Cardiac muscle cell (in vitro differentiated cells and primary cell): ENCODE results near the gene CES5A. TPM values are rescaled to one million over a fixed set of nuclear protein-coding genes. Genes with fewer than 3 reads are reported as not detected.
"Not testable (repeated sequence)": the region's sequence is repeated elsewhere in the genome, so short reads cannot be mapped to it uniquely, and the experiment has no call there.

Source experiments
- DNase-seq, 2 donors: peaks; one replicate each; pipeline versions ENCODE4 v3.0.0 to v3.0.0-alpha.2; 2010 to 2017; ENCODE audit warnings: low read depth in 1 of 2, low spot score in 1 of 2
- H3K27ac ChIP-seq: fragments of 200-600 bp; sonication (generic); 2 replicates; pipeline ENCODE4 v1.5.1; 2016
- H3K27me3 ChIP-seq: fragments of 200-600 bp; sonication (generic); 2 replicates; pipeline ENCODE4 v1.6.0; 2016; ENCODE audit warnings: control low read depth
- H3K36me3 ChIP-seq: fragments of 200-600 bp; sonication (generic); 2 replicates; pipeline ENCODE4 v1.5.1; 2016; ENCODE audit warnings: control low read depth
- H3K4me1 ChIP-seq: fragments of 200-600 bp; sonication (generic); 2 replicates; pipeline ENCODE4 v1.8.1; 2017; ENCODE audit warnings: low read depth, mild to moderate bottlenecking, mixed run types
- H3K4me3 ChIP-seq: fragments of 200-600 bp; sonication (generic); 2 replicates; pipeline ENCODE4 v1.5.1; 2016; ENCODE audit warnings: mild to moderate bottlenecking
- H3K9me3 ChIP-seq: fragments of 200-600 bp; sonication (generic); 2 replicates; pipeline ENCODE4 v1.5.1; 2017; ENCODE audit warnings: low read depth, mild to moderate bottlenecking, control low read depth
- CTCF ChIP-seq: IDR thresholded peaks from 2 replicates; pipeline ENCODE4 v1.5.1; 2012; ENCODE audit warnings: low read depth, mild to moderate bottlenecking, low read length
- polyA plus RNA-seq: library from polyadenylated mRNA; unstranded; fragments of >200 nt; fragmentation: Nextera tagmentation; extraction: Ambion mirVana; gene quantifications from 2 replicates; pipeline ENCODE4 v1.2.1, GENCODE V29; 2016
- total RNA-seq: library from RNA; depleted of rRNA; stranded (reverse); fragments of >200 nt; gene quantifications from 2 replicates; pipeline ENCODE4 v1.2.3, GENCODE V29; 2016

The CES5A gene
- total and polyA plus RNA-seq, 2 experiments from 2014 or later = not detected

DNA sequence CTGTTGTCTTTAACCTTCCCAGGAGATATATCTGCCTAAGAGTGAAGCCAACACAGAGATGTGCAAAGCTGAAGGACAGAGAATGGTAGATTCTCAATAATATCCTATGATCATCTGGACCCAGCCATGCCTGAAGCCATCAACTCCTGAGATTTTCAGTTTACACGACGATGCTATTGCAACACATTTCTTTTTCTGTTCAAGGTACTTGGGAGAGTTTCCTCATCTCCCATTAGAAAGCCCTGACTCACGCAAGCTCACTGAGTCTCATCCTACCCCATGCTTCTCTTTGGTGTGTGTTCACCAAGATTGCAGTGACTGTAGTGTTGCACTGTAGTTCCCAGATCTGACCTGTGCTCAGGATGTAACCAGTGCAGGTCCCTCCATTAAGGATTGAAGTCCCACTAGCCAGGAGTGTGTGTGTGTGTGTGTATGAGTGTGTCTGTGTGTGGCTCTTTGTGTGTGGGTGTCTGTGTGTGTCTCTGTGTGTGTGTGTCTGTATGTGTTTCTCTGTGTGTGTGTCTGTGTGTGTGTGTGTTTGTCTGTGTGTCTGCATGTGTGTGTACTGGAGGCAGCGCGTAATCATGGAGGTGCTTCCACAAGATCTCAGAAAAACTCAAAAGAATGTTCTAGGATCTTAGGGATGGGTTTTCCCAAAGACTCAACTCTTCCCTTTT, 57.8 kb downstream of the CES5A start:
- Histone ChIP-seq H3K27me3 (no peaks in the 10 kb centered on the region), H3K36me3 (no peaks in the 10 kb centered on the region), H3K4me3 (no peak overlapping the region), H3K4me1 (no peaks in the 10 kb centered on the region), H3K27ac (no peak overlapping the region), H3K9me3 (no peaks in the 10 kb centered on the region)
- TF ChIP-seq CTCF = no peak
- DNase-seq = no peak

- H3K27me3 ChIP-seq, H3K4me3 ChIP-seq, DNase-seq: not testable (repeated sequence)
These were observed 59.0 kb downstream of the CES5A start for GRCh38 chr16:55816222-55816621.

DNA sequence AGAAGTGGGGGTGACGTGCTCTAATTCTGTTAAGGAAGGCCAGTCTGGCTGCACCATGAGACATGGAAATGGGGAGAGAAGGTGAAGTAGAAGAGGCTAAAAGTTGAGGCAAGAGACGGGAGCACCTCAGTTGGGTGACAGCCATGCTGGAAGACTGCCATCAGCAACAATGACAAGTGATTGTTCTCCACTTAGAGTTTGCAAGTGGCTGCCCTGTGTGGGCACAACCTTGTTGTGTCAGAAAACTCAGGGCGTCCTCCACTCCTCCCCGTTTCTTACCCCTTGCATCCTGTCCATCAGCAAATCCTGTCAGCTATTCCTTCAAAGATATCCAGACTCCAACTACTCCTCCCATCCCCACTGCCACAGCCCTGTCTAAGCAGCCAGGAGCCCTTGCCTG, 59.9 kb downstream of the CES5A start:
- Histone ChIP-seq H3K9me3 (no peaks in the 10 kb centered on the region), H3K4me3 (no peak overlapping the region), H3K4me1 (no peaks in the 10 kb centered on the region), H3K27me3 (no peaks in the 10 kb centered on the region), H3K27ac (no peak overlapping the region), H3K36me3 (no peaks in the 10 kb centered on the region)
- TF ChIP-seq CTCF = no peak
- no peak for DNase-seq

More at GRCh38 chr16:55816222-55816621, 59.0 kb downstream of the CES5A start:
- H3K4me1 ChIP-seq, H3K27ac ChIP-seq, H3K36me3 ChIP-seq, H3K9me3 ChIP-seq: not testable (repeated sequence)

DNA sequence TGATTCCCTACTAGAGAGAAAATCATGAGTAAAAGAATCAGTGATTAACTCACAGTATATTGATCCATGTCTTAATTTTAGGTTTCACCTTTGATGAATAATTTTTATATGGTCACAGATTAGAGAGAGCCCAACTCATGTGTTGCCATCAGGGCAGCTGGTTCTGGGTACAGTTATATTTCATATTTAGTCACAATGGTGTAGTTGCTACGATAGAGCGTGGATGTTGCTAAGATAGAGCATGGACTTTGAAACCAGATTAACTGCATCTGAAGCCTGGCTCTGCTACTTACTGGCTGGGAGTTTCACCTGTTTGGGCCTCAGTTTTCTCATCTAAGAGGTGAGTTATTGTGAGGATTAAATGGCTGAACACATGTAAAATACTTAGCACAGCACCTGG, 61.0 kb downstream of the CES5A start:
- H3K27me3 ChIP-seq, H3K4me3 ChIP-seq, DNase-seq, H3K9me3 ChIP-seq, H3K36me3 ChIP-seq, H3K27ac ChIP-seq, H3K4me1 ChIP-seq: not testable (repeated sequence)

DNA sequence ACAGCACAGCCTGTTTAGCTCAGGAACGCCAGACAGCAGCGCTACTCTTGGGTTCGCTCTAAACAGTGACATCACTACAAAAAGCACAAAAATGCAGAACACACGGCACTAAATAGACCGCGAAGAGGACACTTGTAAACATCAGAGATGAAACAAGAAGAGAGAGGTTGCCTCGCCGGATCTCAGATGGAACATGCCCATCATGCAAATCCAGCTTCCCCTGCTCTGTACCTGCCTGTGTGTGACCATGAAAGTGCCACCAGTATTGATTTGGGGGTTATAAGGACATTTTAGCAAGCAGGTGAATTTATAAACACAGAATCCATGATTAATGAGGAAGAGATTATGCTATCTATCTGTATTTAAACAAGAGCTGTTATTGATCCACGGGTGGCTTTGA, 61.4 kb downstream of the CES5A start:
- not testable (repeated sequence) for H3K9me3 ChIP-seq, H3K27me3 ChIP-seq, H3K4me1 ChIP-seq, H3K36me3 ChIP-seq, DNase-seq, H3K4me3 ChIP-seq, H3K27ac ChIP-seq

- no peak overlapping the region for H3K4me3 ChIP-seq
- TF ChIP-seq CTCF = no peak
- no peaks in the 10 kb centered on the region for H3K27me3 ChIP-seq
- H3K36me3 ChIP-seq = no peaks in the 10 kb centered on the region
- no peaks in the 10 kb centered on the region for H3K4me1 ChIP-seq
- no peak for DNase-seq
- H3K27ac ChIP-seq = no peak overlapping the region
- no peaks in the 10 kb centered on the region for H3K9me3 ChIP-seq
These were observed 62.2 kb downstream of the CES5A start for GRCh38 chr16:55812951-55813350.

- no peak for DNase-seq
- H3K27ac ChIP-seq = no peak overlapping the region
- no peaks in the 10 kb centered on the region for H3K4me1 ChIP-seq
- no peaks in the 10 kb centered on the region for H3K36me3 ChIP-seq
- no peaks in the 10 kb centered on the region for H3K27me3 ChIP-seq
- no peaks in the 10 kb centered on the region for H3K9me3 ChIP-seq
- H3K4me3 ChIP-seq = no peak overlapping the region
- no peak for TF ChIP-seq CTCF
These were observed 63.4 kb downstream of the CES5A start for GRCh38 chr16:55811811-55812210.
